ENCODE results near the gene TMPRSS4. TPM values are rescaled to one million over a fixed set of nuclear protein-coding genes. Genes with fewer than 3 reads are reported as not detected.

The TMPRSS4 gene, protein sequence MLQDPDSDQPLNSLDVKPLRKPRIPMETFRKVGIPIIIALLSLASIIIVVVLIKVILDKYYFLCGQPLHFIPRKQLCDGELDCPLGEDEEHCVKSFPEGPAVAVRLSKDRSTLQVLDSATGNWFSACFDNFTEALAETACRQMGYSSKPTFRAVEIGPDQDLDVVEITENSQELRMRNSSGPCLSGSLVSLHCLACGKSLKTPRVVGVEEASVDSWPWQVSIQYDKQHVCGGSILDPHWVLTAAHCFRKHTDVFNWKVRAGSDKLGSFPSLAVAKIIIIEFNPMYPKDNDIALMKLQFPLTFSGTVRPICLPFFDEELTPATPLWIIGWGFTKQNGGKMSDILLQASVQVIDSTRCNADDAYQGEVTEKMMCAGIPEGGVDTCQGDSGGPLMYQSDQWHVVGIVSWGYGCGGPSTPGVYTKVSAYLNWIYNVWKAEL
- not detected for total RNA-seq

DNA sequence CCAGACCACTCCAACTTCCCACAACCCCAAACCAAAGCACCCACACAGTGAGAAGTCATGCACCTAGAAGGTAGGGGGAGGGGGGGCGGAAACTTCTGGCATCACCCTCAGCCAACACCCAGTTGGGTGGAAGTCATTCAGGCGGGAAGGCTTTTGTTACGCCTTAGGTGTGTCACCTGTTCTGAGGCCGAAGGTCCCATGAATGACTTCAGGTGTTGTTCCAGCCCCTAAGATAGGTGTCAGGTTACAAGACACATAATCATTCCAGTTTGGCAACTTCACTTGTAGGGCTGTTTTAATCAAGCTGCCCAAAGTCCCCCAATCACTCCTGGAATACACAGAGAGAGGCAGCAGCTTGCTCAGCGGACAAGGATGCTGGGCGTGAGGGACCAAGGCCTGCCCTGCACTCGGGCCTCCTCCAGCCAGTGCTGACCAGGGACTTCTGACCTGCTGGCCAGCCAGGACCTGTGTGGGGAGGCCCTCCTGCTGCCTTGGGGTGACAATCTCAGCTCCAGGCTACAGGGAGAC is at the start of gene TMPRSS4:
Gene TMPRSS4 (plus strand): TSS at position 325 of the 528 bp plus-strand sequence. CDS start 225 bp downstream, outside the sequence.
- peak within 1 kb of the TSS in 1 of 2 donors; percentile 22 for H3K27ac Mint-ChIP-seq
- no peaks in the 10 kb centered on the region for H3K36me3 Mint-ChIP-seq
- H3K9me3 Mint-ChIP-seq: no peaks in the 10 kb centered on the region
- DNase-seq (ENCODE audit: low spot score in 2 of 2): no peak
- ATAC-seq: no peak

DNA sequence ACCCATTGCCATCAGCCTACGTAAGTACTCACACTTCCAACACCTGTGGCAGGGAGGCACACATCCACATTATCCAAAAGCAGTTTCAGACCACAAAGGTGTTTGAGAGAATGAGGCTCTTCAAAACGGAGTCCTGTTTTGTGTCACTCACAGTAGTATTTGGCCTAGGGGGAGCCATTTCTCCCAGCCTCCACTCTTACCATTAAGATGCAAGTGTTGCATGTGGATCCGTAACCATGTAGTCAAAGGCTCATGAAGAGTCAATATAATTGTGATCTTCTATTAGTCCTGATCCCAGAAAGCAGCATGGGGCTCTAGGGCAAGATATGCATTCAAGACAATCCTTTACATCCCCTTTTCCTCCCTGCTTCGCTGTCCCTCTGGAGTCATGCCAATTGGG is 49.2 kb upstream of the TMPRSS4 start:
- DNase-seq (ENCODE audit: low spot score in 2 of 2) (no peak), ATAC-seq (no peak)
- Mint-ChIP-seq H3K9me3 (peaks cover 5 to 7% of the 10 kb centered on the region in 2 donors), H3K36me3 (no peaks in the 10 kb centered on the region), H3K27ac (no peak overlapping the region)

DNA sequence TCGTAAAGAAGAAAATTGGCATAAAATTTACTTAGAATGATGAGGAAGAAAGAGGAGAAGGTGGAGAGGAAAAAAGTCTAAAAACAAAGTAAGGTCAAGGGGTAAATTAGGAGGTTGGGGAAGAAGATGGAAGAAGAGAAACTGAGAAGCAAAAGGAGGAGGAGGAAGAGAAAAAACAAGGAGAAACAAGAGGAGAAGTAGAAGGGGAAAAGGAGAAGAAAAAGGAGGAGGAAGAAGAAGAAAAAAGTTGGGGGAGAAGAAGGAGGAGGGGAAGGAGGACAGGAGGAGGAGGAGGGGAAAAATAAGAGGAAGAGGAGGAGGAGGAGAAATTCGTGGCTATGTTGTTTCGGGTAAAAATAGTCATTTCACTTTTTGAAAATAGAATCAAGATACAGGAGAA is 48.3 kb upstream of the TMPRSS4 start:
- no peaks in the 10 kb centered on the region for H3K36me3 Mint-ChIP-seq
- ATAC-seq: no peak
- no peak overlapping the region for H3K27ac Mint-ChIP-seq
- DNase-seq (ENCODE audit: low spot score in 2 of 2): no peak
- H3K9me3 Mint-ChIP-seq: peaks cover 5 to 7% of the 10 kb centered on the region in 2 donors

DNA sequence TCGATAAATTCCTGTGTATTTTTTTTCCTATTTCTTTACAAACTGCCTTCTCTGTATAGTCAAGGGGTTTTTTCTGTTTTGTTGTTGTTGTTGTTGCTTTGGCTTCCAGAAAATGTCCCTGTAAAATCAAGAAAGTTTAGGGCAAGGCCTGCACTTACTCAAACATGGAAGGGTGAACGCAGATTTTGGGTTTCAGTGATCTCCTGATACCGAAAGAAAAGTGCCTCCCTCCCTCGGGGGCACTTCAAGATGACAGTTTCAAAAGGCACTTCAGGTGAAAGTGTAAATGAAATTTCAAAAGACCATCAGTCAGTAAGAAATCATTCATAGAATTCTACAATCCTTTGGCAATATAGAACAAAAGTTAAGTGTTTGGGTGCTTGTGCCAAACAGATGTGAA is 43.4 kb upstream of the TMPRSS4 start:
- DNase-seq (ENCODE audit: low spot score in 2 of 2) (no peak), ATAC-seq (peak in 1 of 2 donors; percentile 51)
- Mint-ChIP-seq H3K9me3 (peaks cover 5 to 7% of the 10 kb centered on the region in 2 donors), H3K36me3 (no peaks in the 10 kb centered on the region), H3K27ac (no peak overlapping the region)

DNA sequence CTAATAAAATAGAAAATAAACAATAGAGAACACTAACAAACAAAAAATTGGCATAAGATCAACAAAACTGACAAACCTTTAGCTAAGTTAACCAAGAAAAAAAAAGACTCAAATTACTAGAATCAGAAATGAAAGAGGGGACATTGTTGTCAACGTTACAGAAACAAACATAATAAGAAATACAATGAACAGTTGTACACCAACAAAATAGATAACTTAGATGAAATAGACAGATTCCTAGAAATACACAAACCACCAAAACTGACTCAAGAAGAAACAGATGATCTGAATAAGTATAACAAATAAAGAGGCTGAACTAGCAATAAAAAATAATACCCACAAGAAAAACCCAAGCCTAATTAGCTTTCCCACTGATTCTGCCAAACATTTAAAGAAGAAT is 34.7 kb upstream of the TMPRSS4 start:
- Mint-ChIP-seq H3K36me3 (no peaks in the 10 kb centered on the region), H3K27ac (peak overlapping the region; percentile 51 to 72), H3K9me3 (no peaks in the 10 kb centered on the region)
- ATAC-seq: peak in 1 of 2 donors; percentile 15
- DNase-seq (ENCODE audit: low spot score in 2 of 2): no peak

DNA sequence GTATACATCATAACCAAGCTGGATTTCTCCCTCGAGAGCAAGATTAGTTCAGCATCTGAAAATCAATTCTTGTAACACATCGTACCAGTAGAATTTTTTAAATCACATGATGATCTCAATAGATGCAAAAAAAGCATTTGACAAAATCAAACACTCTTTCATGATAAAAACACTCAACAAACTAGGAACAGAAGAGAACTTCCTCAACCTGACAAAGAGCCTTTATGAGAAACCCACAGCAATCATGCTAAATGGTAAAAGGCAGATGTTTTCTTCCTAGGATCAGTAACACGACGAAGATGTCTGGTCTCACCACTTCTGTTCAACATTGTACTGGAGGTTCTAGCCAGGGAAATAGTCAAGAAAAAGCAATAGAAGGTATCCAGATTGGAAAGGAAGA is 34.1 kb upstream of the TMPRSS4 start:
- no peak for DNase-seq (ENCODE audit: low spot score in 2 of 2)
- Mint-ChIP-seq H3K9me3 (no peaks in the 10 kb centered on the region), H3K27ac (peak overlapping the region in 1 of 2 donors; percentile 72), H3K36me3 (no peaks in the 10 kb centered on the region)
- no peak for ATAC-seq

DNA sequence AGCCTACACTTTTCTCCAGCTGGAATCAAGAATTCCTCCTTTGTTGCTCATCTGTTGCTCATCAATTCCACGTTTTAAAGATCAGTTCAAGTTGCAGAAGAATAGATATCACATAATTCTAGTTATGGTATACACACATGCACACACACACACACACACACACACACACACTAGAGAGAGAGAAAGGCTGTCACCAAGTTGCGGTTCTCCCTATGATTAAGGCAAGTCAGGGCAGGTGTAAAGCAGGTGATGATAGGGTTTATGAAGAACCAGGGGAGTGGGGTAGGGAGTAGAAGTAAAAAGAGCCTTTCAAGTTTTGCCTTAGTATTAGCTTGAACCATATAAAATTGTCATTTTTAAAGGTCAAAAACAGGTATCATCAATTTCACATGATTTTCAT is 31.7 kb upstream of the TMPRSS4 start:
- Mint-ChIP-seq H3K9me3 (no peaks in the 10 kb centered on the region), H3K27ac (peak overlapping the region in 1 of 2 donors; percentile 89), H3K36me3 (no peaks in the 10 kb centered on the region)
- DNase-seq (ENCODE audit: low spot score in 2 of 2) (no peak), ATAC-seq (peak in 1 of 2 donors; percentile 32)

DNA sequence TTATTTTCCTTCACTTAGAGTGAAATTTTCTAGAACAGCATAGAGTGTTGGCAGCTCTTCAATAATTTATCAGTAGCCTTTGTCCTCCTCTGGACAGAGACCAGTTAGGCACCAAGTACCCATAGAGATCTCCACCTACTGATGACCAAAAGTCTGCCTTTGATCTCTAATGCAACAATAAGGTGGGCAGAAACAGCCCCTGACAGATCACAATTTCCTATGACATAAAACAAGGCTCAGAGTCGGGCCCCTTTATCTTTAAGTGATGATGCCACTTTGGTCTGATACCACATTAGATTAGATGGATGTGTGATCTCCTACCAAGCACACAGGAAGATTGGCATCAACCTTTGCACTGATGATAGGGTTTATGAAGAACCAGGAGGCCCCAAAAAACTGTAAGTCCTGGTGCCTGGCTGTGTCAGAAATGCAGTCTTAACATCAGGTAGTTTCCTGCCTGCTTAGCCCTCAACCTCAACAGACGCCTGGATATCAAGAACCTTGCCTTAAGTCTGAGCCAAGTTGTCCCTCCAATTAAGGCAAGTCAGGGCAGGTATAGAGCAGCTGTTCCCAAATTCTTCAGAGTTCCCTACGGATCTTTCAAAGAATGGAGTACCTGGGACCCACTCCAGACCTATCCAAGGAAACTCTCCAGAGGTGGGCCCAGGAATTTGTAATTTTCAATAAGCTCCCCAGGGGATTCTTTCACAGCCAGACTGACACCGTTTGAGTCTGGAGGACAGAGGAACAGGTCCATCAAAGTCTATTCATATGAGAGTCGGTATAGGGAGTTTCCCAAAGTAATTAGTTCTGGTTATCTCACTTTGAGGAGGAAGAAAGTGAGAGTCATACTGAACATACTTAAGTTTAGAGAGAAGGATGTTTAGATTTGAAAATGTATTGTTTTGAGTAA is 30.6 kb upstream of the TMPRSS4 start:
- no peaks in the 10 kb centered on the region for H3K36me3 Mint-ChIP-seq
- DNase-seq (ENCODE audit: low spot score in 2 of 2): peak in 1 of 2 donors; percentile 22

DNA sequence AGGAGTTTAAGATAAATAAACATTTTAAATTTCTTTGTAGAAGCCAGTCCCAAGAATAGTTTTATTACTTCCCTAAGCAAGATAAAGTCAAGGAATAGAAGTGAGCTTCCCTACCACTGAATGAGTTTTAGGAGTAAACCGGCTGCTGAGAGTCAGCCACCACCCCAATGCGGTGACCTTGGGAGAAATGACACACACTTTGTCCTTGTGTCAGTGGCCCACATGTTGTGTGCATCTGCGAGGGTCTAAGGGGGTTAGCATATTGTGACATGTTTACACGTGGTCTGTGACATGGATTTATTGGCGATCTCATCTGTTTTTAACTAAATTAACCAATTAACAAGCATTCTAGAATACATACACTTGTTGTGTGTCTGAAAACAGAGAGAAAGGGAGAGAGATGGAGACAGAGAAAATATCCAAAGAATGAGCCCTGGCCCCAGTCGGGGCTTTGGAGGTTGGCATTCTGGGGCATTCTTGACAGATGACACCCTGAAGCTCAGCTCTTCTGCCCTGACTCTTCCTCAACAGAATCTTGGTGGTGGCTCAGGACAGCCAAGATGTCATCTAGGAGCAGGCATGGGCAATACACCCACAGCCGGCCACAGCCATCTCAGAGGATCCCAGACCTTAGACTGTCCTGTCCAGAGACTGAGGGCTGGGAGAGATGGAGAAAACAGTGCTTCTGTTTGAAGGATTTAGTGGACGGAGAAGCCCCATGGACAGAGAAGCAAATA is 29.7 kb upstream of the TMPRSS4 start:
- H3K36me3 Mint-ChIP-seq: no peaks in the 10 kb centered on the region
- ATAC-seq: peak; percentile 13 to 29
- peak overlapping the region; percentile 89 to 95 for H3K27ac Mint-ChIP-seq
- DNase-seq (ENCODE audit: low spot score in 2 of 2): peak in 1 of 2 donors; percentile 29
- H3K9me3 Mint-ChIP-seq: no peaks in the 10 kb centered on the region

More for the DNA sequence above, 30.6 kb upstream of the TMPRSS4 start:
- peak; percentile 77 to 82 for ATAC-seq
- H3K9me3 Mint-ChIP-seq: no peaks in the 10 kb centered on the region
- H3K27ac Mint-ChIP-seq: peak overlapping the region; percentile 89 to 95

DNA sequence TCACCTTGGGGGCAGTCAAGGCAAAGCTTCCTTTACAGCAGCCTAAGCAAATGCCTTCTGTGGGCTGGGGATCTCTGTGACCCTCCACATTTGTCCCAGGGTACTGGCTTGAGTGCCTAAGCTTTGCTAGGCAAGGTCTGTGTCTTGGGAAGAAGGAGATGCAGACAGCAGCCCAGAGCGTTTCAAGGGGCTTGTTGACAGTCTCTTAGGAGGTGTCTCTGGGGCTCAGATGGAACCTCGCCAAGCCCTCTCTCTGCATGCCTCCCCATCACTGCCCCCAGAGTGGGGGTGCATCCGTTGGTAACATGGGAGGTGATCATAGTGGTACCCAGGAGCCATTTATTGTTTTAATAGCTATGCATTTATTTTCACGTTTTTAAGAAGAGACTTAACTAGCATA is 29.1 kb upstream of the TMPRSS4 start:
- H3K9me3 Mint-ChIP-seq: no peaks in the 10 kb centered on the region
- DNase-seq (ENCODE audit: low spot score in 2 of 2) (no peak), ATAC-seq (no peak)
- no peaks in the 10 kb centered on the region for H3K36me3 Mint-ChIP-seq
- peak overlapping the region; percentile 41 to 89 for H3K27ac Mint-ChIP-seq

DNA sequence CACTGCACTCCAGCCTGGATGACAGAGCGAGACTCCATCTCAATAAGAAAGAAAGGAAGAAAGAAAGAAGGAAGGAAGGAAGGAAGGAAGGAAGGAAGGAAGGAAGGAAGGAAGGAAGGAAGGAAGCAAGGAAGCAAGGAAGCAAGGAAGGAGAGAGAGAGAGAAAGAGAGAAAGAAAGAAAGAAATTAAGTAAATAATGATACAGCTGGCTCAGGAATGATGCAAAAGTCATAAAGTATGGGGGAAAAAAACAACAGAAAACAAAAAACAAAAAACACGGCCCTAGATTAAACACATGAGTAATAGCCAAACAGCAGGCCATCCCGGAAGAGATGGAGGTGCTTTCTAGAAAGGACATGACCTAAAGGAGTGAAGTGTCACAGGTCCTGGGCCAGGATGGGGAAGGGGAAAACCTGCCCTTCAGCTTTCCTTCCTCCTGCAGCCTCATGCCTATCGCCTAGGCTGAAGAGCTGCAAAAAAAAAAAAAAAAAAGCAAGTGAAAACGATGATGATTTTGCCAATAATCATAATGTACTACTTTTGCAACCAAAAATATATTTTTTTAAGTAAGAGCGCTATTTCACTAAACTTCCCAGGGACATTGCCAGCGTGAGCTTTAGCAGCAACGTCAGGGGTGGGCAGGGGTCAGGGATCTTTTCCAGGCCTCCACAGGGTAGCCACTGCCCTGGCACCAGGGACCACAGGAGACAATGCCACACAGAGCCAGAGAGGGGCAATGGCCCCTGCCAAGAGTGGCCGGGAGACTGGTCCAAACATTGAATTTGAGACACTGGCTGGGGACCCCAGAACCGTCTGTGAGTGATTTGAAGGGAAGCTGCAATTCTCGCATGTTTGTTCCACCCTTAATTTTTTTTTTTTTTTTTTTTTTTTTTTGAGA is 28.2 kb upstream of the TMPRSS4 start:
- Mint-ChIP-seq H3K36me3 (no peaks in the 10 kb centered on the region), H3K27ac (peak overlapping the region in 1 of 2 donors; percentile 58), H3K9me3 (no peaks in the 10 kb centered on the region)
- no peak for ATAC-seq
- DNase-seq (ENCODE audit: low spot score in 2 of 2): no peak

DNA sequence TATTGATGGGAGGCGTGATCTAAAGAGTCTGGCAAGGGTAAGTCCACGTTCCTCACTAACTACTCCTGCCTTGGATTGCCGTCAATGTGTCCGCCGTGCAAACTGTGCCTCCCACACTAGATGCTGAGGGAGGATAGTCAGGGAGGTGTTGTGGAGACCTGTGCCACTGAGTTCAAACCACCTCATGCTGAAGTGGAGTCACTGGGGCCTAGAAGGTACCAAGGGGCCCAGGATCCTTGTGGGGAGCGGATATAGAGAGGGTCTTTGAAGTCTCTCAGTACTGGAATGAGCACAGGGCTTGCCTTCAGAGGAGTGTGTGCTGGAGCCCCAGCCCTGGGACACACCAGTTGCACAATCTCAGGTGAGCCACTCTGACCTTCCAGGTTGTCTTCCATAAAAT is 27.1 kb upstream of the TMPRSS4 start:
- no peak for ATAC-seq
- DNase-seq (ENCODE audit: low spot score in 2 of 2): no peak
- H3K36me3 Mint-ChIP-seq: no peaks in the 10 kb centered on the region
- no peaks in the 10 kb centered on the region for H3K9me3 Mint-ChIP-seq
- peak overlapping the region in 1 of 2 donors; percentile 66 for H3K27ac Mint-ChIP-seq

DNA sequence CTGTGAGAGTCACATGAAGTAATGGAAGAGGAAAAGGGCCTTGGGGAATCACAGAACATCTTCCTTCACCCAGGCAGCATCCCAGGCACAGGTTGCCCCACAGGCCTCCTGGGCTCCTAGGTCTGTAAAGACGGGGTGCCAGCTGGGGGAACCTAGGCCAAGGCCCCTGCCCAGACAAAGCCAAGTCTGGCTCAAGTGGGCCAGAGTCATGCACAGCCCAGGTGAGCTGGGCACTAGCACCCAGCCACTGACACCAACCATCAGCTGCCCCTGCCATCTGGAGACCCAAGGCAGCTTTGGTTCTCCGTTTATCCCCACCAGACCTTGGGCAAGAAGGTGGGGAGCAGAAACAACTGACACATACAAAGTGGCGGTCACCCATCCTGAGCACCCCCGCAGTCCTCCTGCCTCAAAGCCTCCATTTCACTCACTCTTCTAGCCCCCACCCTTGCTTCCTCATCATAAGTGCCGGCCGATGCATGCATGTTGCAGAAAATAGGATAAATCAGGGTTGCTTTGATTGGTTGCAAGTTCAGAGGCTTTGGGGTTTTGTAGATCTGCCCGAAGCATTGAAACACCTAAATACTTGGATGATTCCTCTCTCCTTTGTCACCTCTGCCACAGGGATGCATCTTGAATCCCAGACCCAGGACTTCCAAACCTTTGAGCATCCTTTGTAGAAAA is 26.5 kb upstream of the TMPRSS4 start:
- DNase-seq (ENCODE audit: low spot score in 2 of 2): no peak
- H3K36me3 Mint-ChIP-seq: no peaks in the 10 kb centered on the region
- peak overlapping the region in 1 of 2 donors; percentile 66 for H3K27ac Mint-ChIP-seq
- ATAC-seq: no peak
- no peaks in the 10 kb centered on the region for H3K9me3 Mint-ChIP-seq

DNA sequence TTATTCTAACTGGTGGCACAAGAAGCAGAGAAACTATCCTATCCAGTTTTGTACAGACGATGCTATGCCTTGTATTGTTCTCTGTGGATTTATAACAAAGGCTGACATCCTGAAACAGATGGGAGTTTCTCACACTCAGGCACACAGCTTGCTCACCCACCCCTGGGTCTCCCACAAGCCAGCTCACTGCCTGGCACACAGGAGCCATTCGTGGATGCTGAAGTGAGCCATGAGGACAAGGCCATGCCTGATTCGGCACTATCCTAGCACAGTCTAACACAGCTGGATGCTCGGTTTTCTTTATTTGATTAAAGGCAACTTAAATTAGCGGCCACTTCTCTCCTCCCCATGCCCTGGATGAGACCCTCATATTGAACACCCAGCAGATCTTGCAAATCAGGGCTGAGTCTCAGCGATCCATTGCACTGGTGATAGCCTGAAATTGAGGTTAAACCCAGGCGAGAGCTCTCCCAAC is 25.7 kb upstream of the TMPRSS4 start:
- Mint-ChIP-seq H3K9me3 (no peaks in the 10 kb centered on the region), H3K36me3 (no peaks in the 10 kb centered on the region)
- no peak for DNase-seq (ENCODE audit: low spot score in 2 of 2)

More for the DNA sequence above, 25.7 kb upstream of the TMPRSS4 start:
- ATAC-seq: peak in 1 of 2 donors; percentile 13
- H3K27ac Mint-ChIP-seq: peak overlapping the region in 1 of 2 donors; percentile 92
